Gastrocnemius medialis (tissue), 4 donors: Measurements from ENCODE around the gene R3HDM2.

Source experiments
- POLR2A ChIP-seq, 2 donors: fragments of 450-650 bp; IDR thresholded peaks; one replicate each; pipeline ENCODE4 v1.6.1; 2017; ENCODE audit warnings: antibody characterized with exemption in 2 of 2, mild to moderate bottlenecking in 2 of 2, moderate library complexity in 2 of 2
- TF ChIP-seq, protein P1 (sequence below), 5 experiments: fragments of 450-650 bp in 3 of 5; fragments of 200-600 bp in 2 of 5; sonication (generic) in 2 of 5; IDR thresholded peaks in 4 of 5; conservative IDR thresholded peaks in 1 of 5; 1 replicate in 4 of 5; 2 replicates in 1 of 5; pipeline ENCODE4 v1.5.1; 2016 to 2019; ENCODE audit warnings: antibody characterized with exemption in 5 of 5, mild to moderate bottlenecking in 3 of 5, moderate library complexity in 3 of 5

GRCh38 chr12:57342207-57342691, 88.6 kb downstream of the R3HDM2 start:
- TF ChIP-seq, protein P1, sequence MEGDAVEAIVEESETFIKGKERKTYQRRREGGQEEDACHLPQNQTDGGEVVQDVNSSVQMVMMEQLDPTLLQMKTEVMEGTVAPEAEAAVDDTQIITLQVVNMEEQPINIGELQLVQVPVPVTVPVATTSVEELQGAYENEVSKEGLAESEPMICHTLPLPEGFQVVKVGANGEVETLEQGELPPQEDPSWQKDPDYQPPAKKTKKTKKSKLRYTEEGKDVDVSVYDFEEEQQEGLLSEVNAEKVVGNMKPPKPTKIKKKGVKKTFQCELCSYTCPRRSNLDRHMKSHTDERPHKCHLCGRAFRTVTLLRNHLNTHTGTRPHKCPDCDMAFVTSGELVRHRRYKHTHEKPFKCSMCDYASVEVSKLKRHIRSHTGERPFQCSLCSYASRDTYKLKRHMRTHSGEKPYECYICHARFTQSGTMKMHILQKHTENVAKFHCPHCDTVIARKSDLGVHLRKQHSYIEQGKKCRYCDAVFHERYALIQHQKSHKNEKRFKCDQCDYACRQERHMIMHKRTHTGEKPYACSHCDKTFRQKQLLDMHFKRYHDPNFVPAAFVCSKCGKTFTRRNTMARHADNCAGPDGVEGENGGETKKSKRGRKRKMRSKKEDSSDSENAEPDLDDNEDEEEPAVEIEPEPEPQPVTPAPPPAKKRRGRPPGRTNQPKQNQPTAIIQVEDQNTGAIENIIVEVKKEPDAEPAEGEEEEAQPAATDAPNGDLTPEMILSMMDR (IDR thresholded peaks at IDR 0.05 in 4 of 5, conservative IDR thresholded peaks at IDR 0.05 in 1 of 5), result no peak
- no peak for TF ChIP-seq POLR2A (IDR thresholded peaks at IDR 0.05)
